Endothelial cell of umbilical vein (primary cell): Measurements from ENCODE around the gene EIF1AX. TPM values are rescaled to one million over a fixed set of nuclear protein-coding genes. Genes with fewer than 3 reads are reported as not detected.

Experiments
- BruUV-seq: library from RNA; stranded (reverse); fragments of 400-500 nt; replicated peaks from 2 replicates; lab custom pipeline; 2021; lab: Mats Ljungman, UMichigan
- CTCF ChIA-PET: fragments of 300-600, 350-600 bp; sonication (Branson Sonifier 250); formaldehyde crosslinking; loops from one replicate; lab custom pipeline; 2021; ENCODE audit warnings: antibody characterized with exemption, inconsistent platforms; lab: Charles Lee
- POLR2A ChIA-PET: fragments of 300-600, 350-600 bp; sonication (Branson Sonifier 250); formaldehyde crosslinking; loops from one replicate; lab custom pipeline; 2021; ENCODE audit warnings: antibody characterized with exemption, inconsistent platforms; lab: Charles Lee
- DNase-seq: peaks from one replicate; pipeline ENCODE4 v3.0.0-alpha.2; 2011; ENCODE audit warnings: low read depth, low spot score
- FAIRE-seq: peaks from 2 replicates; lab custom pipeline; 2011; peaks lifted over from hg19 to GRCh38; lab: Jason Lieb, UNC
- H2AFZ ChIP-seq: 2 replicates; pipeline ENCODE4 v1.6.0; 2012; ENCODE audit warnings: low read depth, low read length, control low read depth, inconsistent platforms
- H3K27ac ChIP-seq: 2 replicates; pipeline ENCODE4 v1.5.1; 2011; ENCODE audit warnings: low read depth, mild to moderate bottlenecking, control low read depth, low read length, moderate library complexity; ENCODE audit not compliant: insufficient read depth
- H3K27me3 ChIP-seq, 2 experiments: 2 replicates each; pipeline versions ENCODE4 v1.6.0 to v1.6.1; 2011; ENCODE audit warnings: low read length in 2 of 2, mixed read lengths in 1 of 2; ENCODE audit not compliant: control insufficient read depth in 2 of 2, insufficient read depth in 2 of 2
- H3K36me3 ChIP-seq, 2 experiments: 2 replicates in 1 of 2; 3 replicates in 1 of 2; pipeline ENCODE4 v1.5.1; 2011; ENCODE audit warnings: low read length in 2 of 2, mild to moderate bottlenecking in 1 of 2, moderate library complexity in 1 of 2; ENCODE audit not compliant: control insufficient read depth in 2 of 2, insufficient read depth in 2 of 2; ENCODE audit errors: extremely low read depth in 1 of 2
- H3K4me1 ChIP-seq: 3 replicates; pipeline ENCODE4 v1.5.1; 2011; ENCODE audit warnings: mild to moderate bottlenecking, low read length; ENCODE audit not compliant: control insufficient read depth, insufficient read depth; ENCODE audit errors: extremely low read depth
- H3K4me2 ChIP-seq: 2 replicates; pipeline ENCODE4 v1.6.1; 2011; ENCODE audit warnings: low read length, control low read depth, mixed read lengths; ENCODE audit not compliant: insufficient read depth
- H3K4me3 ChIP-seq, 3 experiments: fragments of 200-600 bp in 1 of 3; sonication (generic), shearing (Covaris generic) in 1 of 3; replicated peaks in 1 of 3; 2 replicates each; pipeline ENCODE4 v1.5.1; 2011 to 2016; ENCODE audit warnings: control low read depth in 3 of 3, low read length in 3 of 3, mild to moderate bottlenecking in 2 of 3, inconsistent platforms in 1 of 3, low read depth in 1 of 3, moderate library complexity in 1 of 3; ENCODE audit not compliant: insufficient read depth in 1 of 3
- H3K79me2 ChIP-seq: 2 replicates; pipeline ENCODE4 v1.6.0; 2012; ENCODE audit warnings: low read length, inconsistent platforms; ENCODE audit not compliant: control insufficient read depth, insufficient read depth
- H3K9ac ChIP-seq: replicated peaks from 2 replicates; pipeline ENCODE3; 2011; ENCODE audit warnings: low read length, control low read depth; ENCODE audit not compliant: insufficient read depth; ENCODE audit errors: extremely low read depth
- H3K9me1 ChIP-seq: replicated peaks from 3 replicates; pipeline ENCODE4 v1.6.0; 2011; ENCODE audit warnings: mild to moderate bottlenecking, low read length; ENCODE audit not compliant: control insufficient read depth, insufficient read depth; ENCODE audit errors: extremely low read depth
- H3K9me3 ChIP-seq: replicated peaks from 2 replicates; pipeline ENCODE4 v1.5.1; 2012; ENCODE audit warnings: low read length, inconsistent platforms; ENCODE audit not compliant: control insufficient read depth, insufficient read depth
- H4K20me1 ChIP-seq: replicated peaks from 2 replicates; pipeline ENCODE3; 2011; ENCODE audit warnings: mild to moderate bottlenecking, low read length; ENCODE audit not compliant: control insufficient read depth, insufficient read depth; ENCODE audit errors: extremely low read depth
- CTCF ChIP-seq, 2 donors: IDR thresholded peaks; 1 replicate in 1 of 2; 2 replicates in 1 of 2; pipeline ENCODE4 v1.5.1; 2011; ENCODE audit warnings: low read length in 2 of 2, mild to moderate bottlenecking in 2 of 2, moderate library complexity in 2 of 2, control low read depth in 1 of 2, inconsistent platforms in 1 of 2, low read depth in 1 of 2; ENCODE audit not compliant: insufficient read depth in 1 of 2; ENCODE audit errors: extremely low read depth in 1 of 2
- EZH2 ChIP-seq: IDR thresholded peaks from 2 replicates; pipeline ENCODE4 v1.6.1; 2012; ENCODE audit warnings: borderline replicate concordance, low read depth, mild to moderate bottlenecking, moderate library complexity, low read length, inconsistent platforms; ENCODE audit not compliant: severe bottlenecking
- FOS ChIP-seq: IDR thresholded peaks from 2 replicates; pipeline ENCODE4 v1.6.1; 2011; ENCODE audit warnings: mild to moderate bottlenecking, low read length, moderate library complexity, borderline replicate concordance; ENCODE audit not compliant: insufficient read depth
- GATA2 ChIP-seq: IDR thresholded peaks from 2 replicates; pipeline ENCODE4 v1.7.0; 2011; ENCODE audit warnings: low read depth, mild to moderate bottlenecking, moderate library complexity, mixed read lengths, low read length; ENCODE audit not compliant: insufficient read length, insufficient read depth
- JUN ChIP-seq: IDR thresholded peaks from 2 replicates; pipeline ENCODE4 v1.6.1; 2011; ENCODE audit warnings: borderline replicate concordance, low read depth; ENCODE audit not compliant: insufficient read length, insufficient read depth
- MAX ChIP-seq: IDR thresholded peaks from 2 replicates; pipeline ENCODE4 v1.6.1; 2011; ENCODE audit not compliant: insufficient read depth, insufficient read length
- MYC ChIP-seq: IDR thresholded peaks from one replicate; pipeline ENCODE4 v1.6.1; 2011; ENCODE audit warnings: mild to moderate bottlenecking, low read depth, low read length
- POLR2A ChIP-seq: IDR thresholded peaks from 2 replicates; pipeline ENCODE4 v1.6.1; 2012; ENCODE audit warnings: low read depth, mild to moderate bottlenecking, control low read depth, low read length
- POLR2AphosphoS5 ChIP-seq: IDR thresholded peaks from 2 replicates; pipeline ENCODE4 v1.6.1; 2012; ENCODE audit warnings: low read depth, mild to moderate bottlenecking, control low read depth, low read length, moderate library complexity; ENCODE audit not compliant: insufficient read depth
- dilution Hi-C: fragments of 300-500 bp; cut with MboI; formaldehyde crosslinking; loops from one replicate; pipeline ENCODE4 v1.15.0; 2019; ENCODE audit warnings: low sequenced_read_pairs; ENCODE audit not compliant: extremely low pct_ligation_motif_present
- intact Hi-C: fragments of 100-400 bp; cut with micrococcal nuclease; formaldehyde crosslinking; loops from one replicate; pipeline ENCODE4 v1.10.0; 2022
- polyA plus RNA-seq, 4 experiments: library from polyadenylated mRNA; depleted of rRNA in 3 of 4; stranded (reverse) in 3 of 4; unstranded in 1 of 4; fragments of >200 nt; gene quantifications; 2 replicates each; pipeline versions ENCODE4 v1.2.1 to v1.2.3, GENCODE V29; 2011 to 2012; ENCODE audit warnings: missing spikeins in 1 of 4
- total RNA-seq: library from RNA; stranded (reverse); gene quantifications from 2 replicates; pipeline ENCODE4 v1.2.3, GENCODE V29; 2021

Gene EIF1AX
- total and polyA plus RNA-seq, 2 donors (not counting 3 experiments of a cell fraction or from before 2014, with no cell fraction given): 12.8 to 89.4 TPM

- BruUV-seq: no TSS peak
- DNase-seq (no peak), FAIRE-seq (no peak)
- Histone ChIP-seq H3K9ac (no peak overlapping the region), H3K4me1 (peaks cover 8% of the 10 kb centered on the region), H3K36me3 (no peaks in the 10 kb centered on the region), H3K9me1 (no peaks in the 10 kb centered on the region), H3K79me2 (peaks cover 3% of the 10 kb centered on the region), H4K20me1 (no peaks in the 10 kb centered on the region), H3K27ac (no peak overlapping the region), H3K4me2 (no peak overlapping the region), H2AFZ (no peak overlapping the region), H3K9me3 (no peaks in the 10 kb centered on the region), H3K4me3 (no peak overlapping the region), H3K27me3 (no peaks in the 10 kb centered on the region)
- ChIA-PET POLR2A (no interaction called here), CTCF (interaction anchor here (2.1 kb wide), 1 partner anchor 225 kb away, joined by 6 read pairs; no protein-coding TSS in a partner anchor)
- dilution Hi-C loops (no loop called here), intact Hi-C loops (no loop called here)
- TF ChIP-seq POLR2A (no peak), FOS (no peak), JUN (no peak), MAX (no peak), MYC (no peak), GATA2 (no peak), POLR2AphosphoS5 (no peak), CTCF (IDR thresholded peaks at IDR 0.05; ENCODE audit: extremely low read depth in 1 of 2, insufficient read depth in 1 of 2, low read depth in 1 of 2, low read length in 2 of 2) (no peak), EZH2 (no peak)
Measured at GRCh38 chrX:20129547-20129946, 12.1 kb downstream of the EIF1AX start.
